ENCODE data around the gene LCT. TPM values are rescaled to one million over a fixed set of nuclear protein-coding genes. Genes with fewer than 3 reads are reported as not detected.

Gene LCT
- total and polyA plus RNA-seq, 8 donors: 0.58 to 12.3 TPM; not detected in 6

GRCh38 chr2:135850892-135851668, 14.1 kb upstream of the LCT start:
- Histone ChIP-seq H3K36me3 (peaks cover under 1 to 91% (median 85%) of the 10 kb centered on the region in 4 donors), H3K4me3 (no peak overlapping the region), H3K9me3 (no peaks in the 10 kb centered on the region), H3K27me3 (no peaks in the 10 kb centered on the region), H3K27ac (no peak overlapping the region), H3K4me1 (no peaks in the 10 kb centered on the region)
- intact Hi-C loops (cut with DNase I; ENCODE audit: low total_unique reads): no loop called here
- DNase-seq: peak in 1 of 2 donors; percentile 42
- TF ChIP-seq EP300 (IDR thresholded peaks at IDR 0.05) (no peak), POLR2AphosphoS5 (IDR thresholded peaks at IDR 0.05) (no peak), CTCF (IDR thresholded peaks at IDR 0.05) (no peak), POLR2A (IDR thresholded peaks at IDR 0.05) (no peak)
- WGBS, 5 donors: 73 to 86% (median 81%) methylated on average over 17 of the region's 17 CpGs

GRCh38 chr2:135849087-135849486, 12.1 kb upstream of the LCT start:
- 81 to 95% (median 87%) methylated on average over 3 of the region's 3 CpGs for WGBS, 5 donors
- no peak for TF ChIP-seq POLR2AphosphoS5 (IDR thresholded peaks at IDR 0.05)
- no peak for TF ChIP-seq CTCF (IDR thresholded peaks at IDR 0.05)
- no peak for TF ChIP-seq POLR2A (IDR thresholded peaks at IDR 0.05)
- no peak for TF ChIP-seq EP300 (IDR thresholded peaks at IDR 0.05)
- H3K36me3 ChIP-seq: peaks cover 3 to 93% (median 89%) of the 10 kb centered on the region in 4 donors
- H3K4me3 ChIP-seq: no peak overlapping the region
- H3K27me3 ChIP-seq: no peaks in the 10 kb centered on the region
- no peaks in the 10 kb centered on the region for H3K9me3 ChIP-seq
- intact Hi-C loops (cut with DNase I; ENCODE audit: low total_unique reads): no loop called here
- no peaks in the 10 kb centered on the region for H3K4me1 ChIP-seq
- DNase-seq: no peak
- no peak overlapping the region for H3K27ac ChIP-seq

- WGBS, 5 donors: 86 to 92% (median 90%) methylated on average over 5 of the region's 5 CpGs
- H3K4me1 ChIP-seq: no peaks in the 10 kb centered on the region
- no peak overlapping the region for H3K4me3 ChIP-seq
- no peak for DNase-seq
- H3K27me3 ChIP-seq: no peaks in the 10 kb centered on the region
- intact Hi-C loops (cut with DNase I; ENCODE audit: low total_unique reads): no loop called here
- H3K27ac ChIP-seq: no peak overlapping the region
- no peaks in the 10 kb centered on the region for H3K9me3 ChIP-seq
- peaks cover 6 to 90% (median 86%) of the 10 kb centered on the region in 4 donors for H3K36me3 ChIP-seq
- TF ChIP-seq POLR2AphosphoS5 (IDR thresholded peaks at IDR 0.05) (no peak), CTCF (IDR thresholded peaks at IDR 0.05) (no peak), EP300 (IDR thresholded peaks at IDR 0.05) (no peak), POLR2A (IDR thresholded peaks at IDR 0.05) (no peak)
Observed at GRCh38 chr2:135845997-135846396, 9.0 kb upstream of the LCT start.

- peaks cover 6 to 82% (median 78%) of the 10 kb centered on the region in 4 donors for H3K36me3 ChIP-seq
- H3K4me3 ChIP-seq: no peak overlapping the region
- no peaks in the 10 kb centered on the region for H3K9me3 ChIP-seq
- DNase-seq: no peak
- TF ChIP-seq POLR2AphosphoS5 (IDR thresholded peaks at IDR 0.05) (no peak), CTCF (IDR thresholded peaks at IDR 0.05) (no peak), POLR2A (IDR thresholded peaks at IDR 0.05) (no peak), EP300 (IDR thresholded peaks at IDR 0.05) (no peak)
- WGBS, 5 donors: 90 to 98% (median 95%) methylated on average over 3 of the region's 3 CpGs
- intact Hi-C loops (cut with DNase I; ENCODE audit: low total_unique reads): no loop called here
- H3K4me1 ChIP-seq: peaks cover 0 to 2% (median 0%) of the 10 kb centered on the region in 4 donors
- H3K27ac ChIP-seq: no peak overlapping the region
- H3K27me3 ChIP-seq: no peaks in the 10 kb centered on the region
Observed at GRCh38 chr2:135845257-135845656, 8.3 kb upstream of the LCT start.

Data from stomach (tissue), 9 donors.